GM19395 (cell line): ENCODE data around the gene GIGYF2.
"Not testable (repeated sequence)": the region's sequence is repeated elsewhere in the genome, so short reads cannot be mapped to it uniquely, and the experiment has no call there.

Experiments
- ATAC-seq: cut with Tn5 transposase; IDR thresholded peaks from one replicate; pipeline ENCODE4 v1.9.1; 2021; ENCODE audit warnings: mild to moderate bottlenecking, moderate library complexity; ENCODE audit not compliant: unreplicated experiment

The GIGYF2 gene

GRCh38 chr2:232697059-232697806 is at the start of gene GIGYF2:
GIGYF2 (plus strand) TSS chr2:232697331; CDS start chr2:232735198, 37,867 bp downstream.
- peak; percentile 89 for ATAC-seq

GRCh38 chr2:232649033-232649432 is 48.1 kb upstream of the GIGYF2 start:
- ATAC-seq: no peak

GRCh38 chr2:232652505-232652851 is 44.7 kb upstream of the GIGYF2 start:
- ATAC-seq: no peak

- ATAC-seq: no peak
Observed at GRCh38 chr2:232653441-232653840, 43.7 kb upstream of the GIGYF2 start.

- no peak for ATAC-seq
Observed at GRCh38 chr2:232655392-232655791, 41.7 kb upstream of the GIGYF2 start.

GRCh38 chr2:232658217-232658785 is 38.8 kb upstream of the GIGYF2 start:
- ATAC-seq: no peak

- no peak for ATAC-seq
Observed at GRCh38 chr2:232659359-232659758, 37.8 kb upstream of the GIGYF2 start.

GRCh38 chr2:232662486-232663260 is 34.5 kb upstream of the GIGYF2 start:
- no peak for ATAC-seq

GRCh38 chr2:232666051-232666805 is 30.9 kb upstream of the GIGYF2 start:
- no peak for ATAC-seq

- no peak for ATAC-seq
Observed at GRCh38 chr2:232667989-232668583, 29.0 kb upstream of the GIGYF2 start.

GRCh38 chr2:232668805-232669444 is 28.2 kb upstream of the GIGYF2 start:
- ATAC-seq: no peak

GRCh38 chr2:232672588-232672987 is 24.5 kb upstream of the GIGYF2 start:
- ATAC-seq: no peak

- ATAC-seq: no peak
Observed at GRCh38 chr2:232674491-232674890, 22.6 kb upstream of the GIGYF2 start.

GRCh38 chr2:232675381-232675780 is 21.8 kb upstream of the GIGYF2 start:
- ATAC-seq: no peak

- ATAC-seq: no peak
Observed at GRCh38 chr2:232680006-232680405, 17.1 kb upstream of the GIGYF2 start.

- no peak for ATAC-seq
Observed at GRCh38 chr2:232681527-232681926, 15.6 kb upstream of the GIGYF2 start.

- ATAC-seq: no peak
Observed at GRCh38 chr2:232683368-232683767, 13.8 kb upstream of the GIGYF2 start.

- not testable (repeated sequence) for ATAC-seq
Observed at GRCh38 chr2:232685391-232685790, 11.7 kb upstream of the GIGYF2 start.

GRCh38 chr2:232687382-232688160 is 9.6 kb upstream of the GIGYF2 start:
- ATAC-seq: no peak

GRCh38 chr2:232688201-232688600 is 8.9 kb upstream of the GIGYF2 start:
- ATAC-seq: no peak
